HepG2 (cell line): ENCODE results near the gene TMEM141. TPM values are rescaled to one million over a fixed set of nuclear protein-coding genes. Genes with fewer than 3 reads are reported as not detected.
A peak's percentile ranks its signal among the peaks of the same experiment; 100 is the strongest.

Experiments used
- ARHGAP35 ChIP-seq: sonication (generic); formaldehyde crosslinking; IDR thresholded peaks from 2 replicates; pipeline ENCODE4 v1.9.0; 2022; ENCODE audit warnings: mild to moderate bottlenecking, inconsistent platforms, moderate library complexity, missing genetic modification reagents, borderline replicate concordance
- BRCA1 ChIP-seq: sonication (generic); formaldehyde crosslinking; IDR thresholded peaks from 2 replicates; pipeline ENCODE4 v1.4.0; 2020; ENCODE audit warnings: missing genetic modification reagents
- HDAC1 ChIP-seq: sonication (generic); formaldehyde crosslinking; IDR thresholded peaks from 2 replicates; pipeline ENCODE4 v1.5.1; 2020; ENCODE audit warnings: mild to moderate bottlenecking, missing genetic modification reagents
- HOXD1 ChIP-seq: sonication (generic); formaldehyde crosslinking; IDR thresholded peaks from 2 replicates; pipeline ENCODE4 v1.5.0; 2020; ENCODE audit warnings: missing genetic modification reagents
- MED13 ChIP-seq: sonication (generic); formaldehyde crosslinking; IDR thresholded peaks from 2 replicates; pipeline ENCODE4 v1.5.0; 2020; ENCODE audit warnings: missing genetic modification reagents
- NR2F6 ChIP-seq, 2 experiments: IDR thresholded peaks; 2 replicates each; pipeline ENCODE4 v1.6.1; 2016; ENCODE audit warnings: antibody characterized with exemption in 1 of 2, mild to moderate bottlenecking in 1 of 2
- PATZ1 ChIP-seq: sonication (generic); formaldehyde crosslinking; IDR thresholded peaks from 2 replicates; pipeline ENCODE4 v1.4.0; 2020; ENCODE audit warnings: missing genetic modification reagents
- PPARG ChIP-seq: conservative IDR thresholded peaks from 2 replicates; pipeline ENCODE4 v1.6.1; 2016; ENCODE audit warnings: missing biosample characterization, missing genetic modification reagents
- RXRA ChIP-seq: sonication (generic); formaldehyde crosslinking; IDR thresholded peaks from 2 replicates; pipeline ENCODE4 v1.5.1; 2020; ENCODE audit warnings: missing genetic modification reagents
- SAP130 ChIP-seq: IDR thresholded peaks from 2 replicates; pipeline ENCODE4 v1.6.1; 2016; ENCODE audit warnings: low read depth
- SIX4 ChIP-seq: sonication (generic); formaldehyde crosslinking; IDR thresholded peaks from 2 replicates; pipeline ENCODE4 v1.4.0; 2020; ENCODE audit warnings: missing genetic modification reagents
- SP5 ChIP-seq: IDR thresholded peaks from 2 replicates; pipeline ENCODE4 v1.6.1; 2016; ENCODE audit warnings: low read depth, borderline replicate concordance
- SPEN ChIP-seq: sonication (generic); formaldehyde crosslinking; IDR thresholded peaks from 2 replicates; pipeline ENCODE4 v1.5.1; 2020; ENCODE audit warnings: low read depth, mild to moderate bottlenecking, missing genetic modification reagents
- YEATS4 ChIP-seq: sonication (generic); formaldehyde crosslinking; IDR thresholded peaks from 2 replicates; pipeline ENCODE4 v1.4.0; 2020; ENCODE audit warnings: missing genetic modification reagents, borderline replicate concordance
- ZBTB20 ChIP-seq: sonication (generic); formaldehyde crosslinking; IDR thresholded peaks from 2 replicates; pipeline ENCODE4 v1.8.1; 2023; ENCODE audit warnings: missing genetic modification reagents, low read depth, mild to moderate bottlenecking, borderline replicate concordance
- ZFP90 ChIP-seq: sonication (generic); formaldehyde crosslinking; IDR thresholded peaks from 2 replicates; pipeline ENCODE4 v1.8.0; 2022; ENCODE audit warnings: missing genetic modification reagents, mild to moderate bottlenecking, inconsistent platforms, borderline replicate concordance
- ZFP91 ChIP-seq: sonication (generic); formaldehyde crosslinking; IDR thresholded peaks from 2 replicates; pipeline ENCODE4 v1.9.0; 2022; ENCODE audit warnings: missing genetic modification reagents, mild to moderate bottlenecking, borderline replicate concordance
- ZNF431 ChIP-seq: sonication (generic); formaldehyde crosslinking; IDR thresholded peaks from 2 replicates; pipeline ENCODE4 v1.9.0; 2022; ENCODE audit warnings: missing genetic modification reagents, low read depth, mild to moderate bottlenecking, borderline replicate concordance
- ZNF747 ChIP-seq: sonication (generic); formaldehyde crosslinking; IDR thresholded peaks from 2 replicates; pipeline ENCODE4 v1.8.1; 2023; ENCODE audit warnings: missing genetic modification reagents, mild to moderate bottlenecking, borderline replicate concordance
- polyA plus RNA-seq, 8 experiments: library from polyadenylated mRNA; depleted of rRNA in 3 of 8; stranded (reverse) in 7 of 8; unstranded in 1 of 8; fragments of >200 nt; fragmentation: Illumina TruSeq in 4 of 8; extraction: Trizol in 4 of 8; gene quantifications; 2 replicates each; pipeline versions ENCODE4 v1.2.1 to v1.2.3, GENCODE V29; 2011 to 2016; ENCODE audit warnings: low read depth in 4 of 8, missing spikeins in 1 of 8, mixed read lengths in 1 of 8; ENCODE audit not compliant: insufficient read depth in 1 of 8
- total RNA-seq, 5 experiments: library from RNA; depleted of rRNA; stranded (reverse); fragments of >200 nt; fragmentation: Illumina TruSeq; extraction: Trizol; gene quantifications; 2 replicates each; pipeline ENCODE4 v1.2.3, GENCODE V29; 2016; ENCODE audit warnings: low read depth in 1 of 5
- TF ChIP-seq, protein P1 (sequence below): IDR thresholded peaks from 2 replicates; pipeline ENCODE4 v1.6.1; 2016; ENCODE audit warnings: mild to moderate bottlenecking
- TF ChIP-seq, protein P2 (sequence below): sonication (generic); formaldehyde crosslinking; IDR thresholded peaks from 2 replicates; pipeline ENCODE4 v1.8.0; 2022; ENCODE audit warnings: missing genetic modification reagents, mild to moderate bottlenecking, inconsistent platforms, borderline replicate concordance

TMEM141 gene
- total and polyA plus RNA-seq, 2 of the 13 experiments (the other 11 are each of a cell fraction or from before 2014, with no cell fraction given) = 81.0 to 202 TPM

DNA sequence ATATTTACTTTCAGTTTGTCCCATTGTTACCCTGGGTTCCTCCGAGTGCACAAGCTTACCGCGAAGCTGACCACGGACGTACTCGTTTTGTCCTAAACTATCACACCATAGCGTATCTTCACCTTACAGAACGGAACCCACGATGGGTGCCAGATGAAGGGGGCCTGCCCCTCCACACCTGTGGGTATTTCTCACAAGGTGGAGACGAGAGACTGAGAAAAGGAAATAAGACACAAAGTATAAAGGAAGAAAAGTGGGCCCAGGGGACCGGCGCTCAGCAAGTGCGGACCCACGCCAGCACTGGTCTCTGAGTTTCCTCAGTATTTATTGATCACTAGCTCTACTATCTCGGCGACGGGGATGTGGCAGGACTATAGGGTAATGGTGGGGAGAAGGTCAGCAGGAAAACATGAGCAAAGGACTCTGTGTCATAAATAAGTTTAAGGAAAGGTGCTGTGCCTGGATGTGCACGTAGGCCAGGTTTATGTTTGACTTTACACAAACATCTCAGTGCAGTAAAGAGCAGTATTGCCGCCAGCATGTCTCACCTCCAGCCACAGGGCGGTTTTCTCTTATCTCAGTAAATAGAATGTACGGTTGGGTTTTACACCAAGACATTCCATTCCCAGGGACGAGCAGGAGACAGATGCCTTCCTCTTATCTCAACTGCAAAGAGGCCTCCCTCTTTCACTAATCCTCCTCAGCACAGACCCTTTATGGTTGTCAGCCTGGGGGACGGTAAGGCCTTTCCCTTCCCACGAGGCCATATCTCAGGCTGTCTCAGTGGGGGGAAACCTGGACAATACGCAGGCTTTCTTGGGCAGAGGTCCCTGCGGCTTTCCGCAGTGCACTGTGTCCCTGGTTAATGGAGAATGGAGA, 2.3 kb upstream of the TMEM141 start (continued):
- TF ChIP-seq ZNF747 (CRISPR knock-in tag) (peak; percentile 55; the same call in 1 of the 2 replicates), ZBTB20 (peak; percentile 79; the same call in 1 of the 2 replicates), NR2F6 (IDR thresholded peaks at IDR 0.05) (peak; percentile 48), NR2F6 (CRISPR knock-in tag; IDR thresholded peaks at IDR 0.05) (peak; percentile 44; the same call in 1 of the 2 replicates), HDAC1 (peak; percentile 47; the same call in 1 of the 2 replicates), HOXD1 (CRISPR knock-in tag) (peak; percentile 69; the same call in 1 of the 2 replicates), SIX4 (CRISPR knock-in tag) (0 out of 2 replicates have a peak, but pooled peaks have one; percentile 32), BRCA1 (CRISPR knock-in tag) (peak; percentile 28; the same call in 1 of the 2 replicates), SP5 (CRISPR knock-in tag) (0 out of 2 replicates have a peak, but pooled peaks have one; percentile 63), MED13 (CRISPR knock-in tag) (peak; percentile 89), SAP130 (CRISPR knock-in tag) (peak; percentile 67; the same call in 1 of the 2 replicates), SPEN (CRISPR knock-in tag) (peak; percentile 38; the same call in 1 of the 2 replicates), ZFP90 (CRISPR knock-in tag) (0 out of 2 replicates have a peak, but pooled peaks have one; percentile 5), RXRA (CRISPR knock-in tag) (peak; percentile 64; the same call in 1 of the 2 replicates), ARHGAP35 (CRISPR knock-in tag) (0 out of 2 replicates have a peak, but pooled peaks have one; percentile 27), YEATS4 (CRISPR knock-in tag) (peak; percentile 73; the same call in 1 of the 2 replicates), ZNF431 (peak; percentile 78; the same call in 1 of the 2 replicates), PATZ1 (CRISPR knock-in tag) (peak; percentile 15; the same call in 1 of the 2 replicates), ZFP91 (CRISPR knock-in tag) (peak; percentile 53; the same call in 1 of the 2 replicates), PPARG (CRISPR knock-in tag) (peak; percentile 65; the same call in 1 of the 2 replicates)
- TF ChIP-seq, protein P1, sequence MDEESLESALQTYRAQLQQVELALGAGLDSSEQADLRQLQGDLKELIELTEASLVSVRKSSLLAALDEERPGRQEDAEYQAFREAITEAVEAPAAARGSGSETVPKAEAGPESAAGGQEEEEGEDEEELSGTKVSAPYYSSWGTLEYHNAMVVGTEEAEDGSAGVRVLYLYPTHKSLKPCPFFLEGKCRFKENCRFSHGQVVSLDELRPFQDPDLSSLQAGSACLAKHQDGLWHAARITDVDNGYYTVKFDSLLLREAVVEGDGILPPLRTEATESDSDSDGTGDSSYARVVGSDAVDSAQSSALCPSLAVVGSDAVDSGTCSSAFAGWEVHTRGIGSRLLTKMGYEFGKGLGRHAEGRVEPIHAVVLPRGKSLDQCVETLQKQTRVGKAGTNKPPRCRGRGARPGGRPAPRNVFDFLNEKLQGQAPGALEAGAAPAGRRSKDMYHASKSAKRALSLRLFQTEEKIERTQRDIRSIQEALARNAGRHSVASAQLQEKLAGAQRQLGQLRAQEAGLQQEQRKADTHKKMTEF (CRISPR knock-in tag) = peak; percentile 85
- TF ChIP-seq, protein P2, sequence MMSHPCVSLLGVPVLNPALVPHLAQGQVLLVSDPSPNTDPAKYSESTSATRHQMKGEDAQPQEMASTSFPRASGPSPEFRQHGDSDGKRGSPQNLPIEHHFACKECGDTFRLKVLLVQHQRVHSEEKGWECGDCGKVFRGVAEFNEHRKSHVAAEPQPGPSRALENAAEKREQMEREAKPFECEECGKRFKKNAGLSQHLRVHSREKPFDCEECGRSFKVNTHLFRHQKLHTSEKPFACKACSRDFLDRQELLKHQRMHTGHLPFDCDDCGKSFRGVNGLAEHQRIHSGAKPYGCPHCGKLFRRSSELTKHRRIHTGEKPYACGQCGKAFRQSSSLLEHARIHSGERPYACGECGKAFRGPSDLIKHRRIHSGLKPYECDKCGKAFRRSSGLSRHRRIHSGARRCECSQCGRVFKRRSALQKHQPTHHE (CRISPR knock-in tag) = peak; percentile 65; the same call in 1 of the 2 replicates
